GM19099 (cell line): ENCODE results near the gene FSTL4.

Source experiments
- POLR2A ChIP-seq: IDR thresholded peaks from 3 replicates; pipeline ENCODE4 v1.6.1; 2011; ENCODE audit warnings: low read depth; ENCODE audit not compliant: insufficient read length; ENCODE audit errors: extremely low read depth

The FSTL4 gene

DNA sequence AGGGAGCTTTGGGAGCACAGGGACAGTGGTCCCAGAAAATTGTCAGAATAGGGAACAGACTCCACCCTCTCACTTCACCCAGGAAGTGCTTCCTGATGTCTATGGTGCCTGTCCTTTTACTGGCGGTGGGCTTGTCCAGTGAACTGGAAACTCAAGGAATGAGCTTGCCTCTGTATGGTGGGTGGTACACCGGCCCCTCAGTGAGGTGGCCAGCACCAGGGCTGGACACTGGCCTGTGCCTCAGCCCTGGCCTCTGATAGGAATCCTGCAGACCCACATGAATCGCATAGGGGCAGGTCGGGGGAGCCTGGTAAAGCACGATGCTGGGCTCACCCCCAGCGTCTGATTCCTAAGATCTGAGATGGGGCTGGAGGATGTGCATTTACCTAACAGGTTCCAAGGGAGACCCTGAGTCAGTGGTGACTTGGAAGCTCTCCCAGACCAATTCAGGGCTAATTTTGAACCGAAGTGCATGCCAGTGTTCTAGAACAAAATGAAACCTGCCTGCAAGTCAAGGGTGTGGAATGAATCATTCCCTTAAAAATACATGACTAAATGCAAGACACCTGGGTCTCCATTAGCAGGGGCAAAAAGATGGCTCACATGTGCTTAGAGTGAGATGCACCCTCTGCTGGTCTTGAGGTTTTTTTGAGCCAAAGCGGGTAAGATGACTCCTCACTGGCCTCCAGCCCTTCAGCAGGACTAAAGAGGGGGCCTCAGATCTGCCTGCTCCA lies 382.2 kb downstream of the FSTL4 start:
- TF ChIP-seq POLR2A, result no peak

DNA sequence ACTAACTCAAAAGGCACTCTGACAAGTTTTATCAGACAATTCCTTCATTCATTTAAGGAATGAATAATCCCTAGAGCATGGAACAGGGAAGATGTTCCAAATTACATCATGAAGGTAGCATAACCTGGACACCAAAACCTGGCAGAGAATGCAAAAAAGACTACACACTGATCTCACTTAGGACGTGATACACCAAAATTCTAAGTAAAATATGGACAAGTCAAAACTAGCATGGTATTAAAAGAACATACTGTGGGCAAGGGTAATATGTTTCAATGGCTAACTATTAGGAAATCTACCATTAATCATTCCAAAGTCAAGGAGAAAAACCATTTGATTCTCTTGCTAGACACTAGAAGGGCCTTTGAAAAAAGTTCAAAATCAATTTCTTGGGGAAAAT lies 384.0 kb downstream of the FSTL4 start:
- TF ChIP-seq POLR2A, result no peak

- TF ChIP-seq POLR2A, result no peak
Observed at GRCh38 chr5:133227897-133228296, 384.4 kb downstream of the FSTL4 start.

DNA sequence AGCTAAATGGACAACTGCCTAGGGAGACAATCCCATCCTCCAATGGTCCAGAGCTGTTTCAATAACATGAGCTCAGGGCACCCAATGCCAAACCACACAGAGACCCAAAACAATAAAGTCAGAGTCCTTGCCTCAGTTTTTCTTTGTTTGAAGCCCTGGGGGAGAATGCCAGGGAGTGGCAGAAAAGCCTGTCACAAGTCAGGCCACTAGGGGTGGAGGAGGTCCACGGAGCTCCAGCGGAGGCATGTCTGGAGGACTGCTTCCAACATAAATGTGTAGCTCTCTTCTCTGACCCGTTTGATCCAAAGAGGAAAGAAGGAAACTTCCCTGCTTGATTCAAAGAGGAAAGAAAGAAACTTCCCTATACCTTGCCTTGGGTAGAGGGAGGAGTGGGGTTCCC lies 385.3 kb downstream of the FSTL4 start:
- TF ChIP-seq POLR2A, result no peak

GRCh38 chr5:133226186-133226585 lies 386.2 kb downstream of the FSTL4 start:
- no peak for TF ChIP-seq POLR2A

GRCh38 chr5:133225671-133226152 lies 386.6 kb downstream of the FSTL4 start:
- TF ChIP-seq POLR2A, result no peak

DNA sequence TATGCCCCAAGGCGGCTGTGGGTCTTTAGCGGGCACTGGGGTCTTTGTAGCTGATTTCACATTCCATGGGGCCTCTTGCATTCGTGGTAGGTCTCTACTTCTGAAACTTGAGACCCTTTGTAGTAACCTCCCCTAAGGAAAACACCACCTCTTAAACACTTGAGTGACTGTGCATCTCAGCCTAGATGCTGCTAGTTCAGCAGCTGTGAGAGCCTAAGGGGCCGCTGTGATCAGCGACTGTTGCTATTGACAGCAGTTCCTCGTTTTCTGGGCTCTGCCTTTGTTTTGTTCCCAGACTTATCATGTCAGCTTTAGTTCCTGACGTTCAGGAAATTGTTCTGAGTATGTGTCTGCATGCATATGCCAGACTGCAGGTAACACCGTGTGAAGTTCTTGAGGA lies 389.4 kb downstream of the FSTL4 start:
- TF ChIP-seq POLR2A, result no peak

DNA sequence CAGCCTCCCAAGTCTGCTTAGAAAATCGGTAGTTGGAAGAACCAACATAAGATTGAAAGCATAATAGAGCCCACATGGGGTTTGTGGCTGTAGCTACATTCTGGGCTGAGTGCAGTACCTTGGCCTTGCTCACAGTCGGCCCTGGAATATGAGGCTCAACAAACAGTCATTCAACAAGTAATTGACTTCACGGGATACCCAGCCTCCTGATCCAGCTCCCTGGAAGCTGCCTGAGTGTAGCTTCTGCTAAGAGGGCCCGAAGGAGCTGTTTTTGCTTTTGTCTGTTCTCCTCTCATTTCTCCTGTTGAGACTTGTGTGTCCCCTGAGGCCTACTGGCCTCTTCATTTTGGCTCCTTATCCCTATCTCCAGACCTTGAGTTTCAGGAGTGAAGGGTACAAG lies 389.8 kb downstream of the FSTL4 start:
- no peak for TF ChIP-seq POLR2A

DNA sequence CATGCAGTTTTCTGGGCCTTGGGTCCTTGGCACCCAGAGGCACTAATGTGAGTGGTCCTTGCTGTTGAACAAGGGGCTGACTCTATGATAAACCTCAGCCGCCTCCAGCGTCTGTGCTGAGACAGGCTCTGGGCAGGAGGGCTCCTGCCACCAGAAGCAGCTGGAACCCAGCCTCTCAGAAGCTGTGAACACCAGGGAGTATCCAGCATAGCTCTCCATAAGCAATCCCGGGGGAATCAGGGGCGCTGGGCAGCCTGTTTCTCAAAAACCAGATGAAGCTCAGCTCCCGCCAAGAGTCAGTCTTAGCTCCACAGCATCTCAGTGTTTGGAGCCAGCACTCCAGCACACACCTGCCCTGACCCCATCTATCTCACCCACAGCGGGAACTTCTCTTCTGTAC lies 390.3 kb downstream of the FSTL4 start:
- no peak for TF ChIP-seq POLR2A

GRCh38 chr5:133220851-133221674 lies 391.3 kb downstream of the FSTL4 start:
- TF ChIP-seq POLR2A, result no peak

DNA sequence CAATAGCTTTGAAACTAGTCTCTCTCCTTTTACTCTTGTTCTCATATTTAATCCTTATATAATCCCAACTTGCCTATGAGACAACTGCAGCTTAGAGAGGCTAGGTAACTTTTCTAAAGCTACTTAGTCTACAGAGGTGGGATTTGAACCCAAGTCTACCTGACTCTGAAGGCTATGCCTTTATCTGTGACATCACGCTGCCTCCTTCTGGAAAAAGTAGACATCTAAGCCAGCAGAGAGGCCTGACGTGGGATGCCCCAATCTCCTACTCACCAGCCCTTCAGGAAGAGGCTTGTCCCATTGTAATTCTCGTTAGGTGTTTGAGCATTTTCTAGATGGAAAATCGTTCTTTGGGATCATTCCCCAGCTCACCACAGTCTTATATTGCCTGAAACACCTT lies 393.0 kb downstream of the FSTL4 start:
- TF ChIP-seq POLR2A, result no peak

DNA sequence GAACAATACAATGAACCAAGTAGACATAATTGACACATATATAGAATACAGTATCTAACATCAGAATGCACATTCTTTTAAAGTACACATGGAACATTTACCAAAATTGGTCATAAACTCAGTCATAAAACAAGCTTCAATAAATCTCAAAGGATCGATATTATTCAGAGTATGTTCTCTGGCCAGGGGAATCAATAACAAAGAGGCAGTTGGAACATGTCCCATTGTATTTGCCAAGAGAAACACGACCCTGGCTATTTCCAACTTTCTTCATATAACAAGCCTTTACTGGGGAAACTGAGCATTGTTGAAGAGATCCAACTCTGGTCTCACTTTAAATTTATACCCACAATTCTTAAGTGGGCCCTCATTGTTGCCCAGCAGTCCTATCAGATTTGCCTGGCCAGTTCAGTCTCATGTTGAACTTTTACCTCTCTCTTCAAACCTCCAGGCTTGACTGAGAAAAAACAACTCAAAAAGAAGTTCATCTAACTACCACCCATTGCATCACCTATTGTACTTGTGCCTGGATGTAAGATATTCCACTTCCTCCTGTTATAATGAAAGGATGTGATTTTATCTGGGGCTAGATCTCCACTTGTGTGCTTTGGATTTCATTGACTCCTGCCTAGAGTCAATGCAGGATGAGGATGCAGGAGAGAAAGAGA lies 398.1 kb downstream of the FSTL4 start:
- no peak for TF ChIP-seq POLR2A

GRCh38 chr5:133205649-133206048 lies 406.7 kb downstream of the FSTL4 start:
- TF ChIP-seq POLR2A, result no peak

GRCh38 chr5:133205204-133205603 lies 407.1 kb downstream of the FSTL4 start:
- no peak for TF ChIP-seq POLR2A
